Ovary (tissue), 3 donors: Measurements from ENCODE around the gene MTURN.

ENCODE experiments used
- CTCF ChIP-seq, 3 donors: fragments of 450-650 bp in 2 of 3; fragments of 200-600 bp in 1 of 3; IDR thresholded peaks; one replicate each; pipeline versions ENCODE4 v1.5.1 to v1.8.0; 2016 to 2022; ENCODE audit warnings: antibody characterized with exemption in 3 of 3, mild to moderate bottlenecking in 1 of 3
- EP300 ChIP-seq: sonication (generic); formaldehyde crosslinking; IDR thresholded peaks from one replicate; pipeline ENCODE4 v1.6.1; 2017; ENCODE audit warnings: antibody characterized with exemption
- POLR2A ChIP-seq: fragments of 450-650 bp; IDR thresholded peaks from one replicate; pipeline ENCODE4 v1.6.1; 2017; ENCODE audit warnings: antibody characterized with exemption, mild to moderate bottlenecking, moderate library complexity
- donor health status: DM: no; HTN: no; CAD: no.

GRCh38 chr7:30202671-30203070 lies 67.9 kb downstream of the MTURN start:
- TF ChIP-seq POLR2A, result no peak
- no peak for TF ChIP-seq EP300
- no peak for TF ChIP-seq CTCF (IDR thresholded peaks at IDR 0.05)
